Stimulated activated naive CD8-positive, alpha-beta T cell treated with anti-CD3 and anti-CD28 coated beads, Interleukin-15, amount 100 ng/mL, for 72 hours (primary cell): ENCODE data around the gene ZNRF3.
A peak's percentile ranks its signal among the peaks of the same experiment; 100 is the strongest.
"Not testable (repeated sequence)": the region's sequence is repeated elsewhere in the genome, so short reads cannot be mapped to it uniquely, and the experiment has no call there.

ENCODE experiments used
- ATAC-seq: fragments of 150-1000 bp; cut with Tn5 transposase; 2 replicates; pipeline ENCODE4 v1.10.0; 2021; ENCODE audit warnings: mild to moderate bottlenecking, moderate library complexity
- DNase-seq, 2 donors: peaks; one replicate each; pipeline ENCODE4 v3.0.0; 2021 to 2022
- H3K27ac Mint-ChIP-seq, 2 donors: one replicate each; pipeline ENCODE4 v1.8.0; 2022; ENCODE audit warnings: mild to moderate bottlenecking in 2 of 2, mixed read lengths in 2 of 2, moderate library complexity in 2 of 2
- H3K27me3 Mint-ChIP-seq: one replicate; pipeline ENCODE4 v1.8.0; 2022; ENCODE audit warnings: mixed read lengths
- H3K4me1 Mint-ChIP-seq: one replicate; pipeline ENCODE4 v1.8.0; 2022; ENCODE audit warnings: mild to moderate bottlenecking, mixed read lengths
- H3K4me3 Mint-ChIP-seq, 2 donors: one replicate each; pipeline ENCODE4 v1.8.0; 2022; ENCODE audit warnings: mild to moderate bottlenecking in 2 of 2, mixed read lengths in 2 of 2, moderate library complexity in 1 of 2
- H3K9me3 Mint-ChIP-seq, 2 donors: one replicate each; pipeline ENCODE4 v1.8.0; 2022; ENCODE audit warnings: mixed read lengths in 2 of 2

The ZNRF3 gene

GRCh38 chr22:28894807-28895206 is 11.4 kb downstream of the ZNRF3 start:
- no peak overlapping the region for H3K4me3 Mint-ChIP-seq
- peaks cover 15% of the 10 kb centered on the region for H3K27me3 Mint-ChIP-seq
- no peak for DNase-seq
- H3K27ac Mint-ChIP-seq, result no peak overlapping the region
- ATAC-seq, result no peak
- H3K9me3 Mint-ChIP-seq, result no peaks in the 10 kb centered on the region
- peaks cover 28% of the 10 kb centered on the region for H3K4me1 Mint-ChIP-seq

- DNase-seq (no peak), ATAC-seq (no peak)
- Mint-ChIP-seq H3K4me1 (peaks cover 30% of the 10 kb centered on the region), H3K27me3 (peaks cover 19% of the 10 kb centered on the region), H3K9me3 (no peaks in the 10 kb centered on the region), H3K4me3 (no peak overlapping the region), H3K27ac (no peak overlapping the region)
Observed at GRCh38 chr22:28896611-28897010, 13.2 kb downstream of the ZNRF3 start.

- Mint-ChIP-seq H3K4me3 (no peak overlapping the region), H3K4me1 (peaks cover 19% of the 10 kb centered on the region), H3K9me3 (no peaks in the 10 kb centered on the region), H3K27me3 (peaks cover 17% of the 10 kb centered on the region), H3K27ac (no peak overlapping the region)
- ATAC-seq (no peak), DNase-seq (no peak)
Observed at GRCh38 chr22:28898233-28898629, 14.9 kb downstream of the ZNRF3 start.

- peak; percentile 93 for ATAC-seq
- Mint-ChIP-seq H3K4me1 (peaks cover 19% of the 10 kb centered on the region), H3K27ac (no peak overlapping the region), H3K27me3 (peaks cover 28% of the 10 kb centered on the region), H3K9me3 (no peaks in the 10 kb centered on the region), H3K4me3 (peak overlapping the region; percentile 13 to 35)
- peak in 1 of 2 donors; percentile 52 for DNase-seq
Observed at GRCh38 chr22:28899199-28899853, 16.0 kb downstream of the ZNRF3 start.

- H3K4me3 Mint-ChIP-seq, result no peak overlapping the region
- H3K4me1 Mint-ChIP-seq, result peaks cover 19% of the 10 kb centered on the region
- peaks cover 39% of the 10 kb centered on the region for H3K27me3 Mint-ChIP-seq
- no peak overlapping the region for H3K27ac Mint-ChIP-seq
- DNase-seq, result no peak
- no peak for ATAC-seq
- H3K9me3 Mint-ChIP-seq, result no peaks in the 10 kb centered on the region
Observed at GRCh38 chr22:28900379-28900925, 17.1 kb downstream of the ZNRF3 start.

- DNase-seq (no peak), ATAC-seq (no peak)
- H3K9me3 Mint-ChIP-seq, result no peaks in the 10 kb centered on the region
- H3K27ac Mint-ChIP-seq, result no peak overlapping the region
- peaks cover 34% of the 10 kb centered on the region for H3K4me1 Mint-ChIP-seq
- H3K4me3 Mint-ChIP-seq, result no peak overlapping the region
- H3K27me3 Mint-ChIP-seq, result peaks cover 47% of the 10 kb centered on the region
Observed at GRCh38 chr22:28902490-28902889, 19.1 kb downstream of the ZNRF3 start.

- peaks cover 47% of the 10 kb centered on the region for H3K27me3 Mint-ChIP-seq
- ATAC-seq (no peak), DNase-seq (no peak)
- H3K27ac Mint-ChIP-seq, result no peak overlapping the region
- no peak overlapping the region for H3K4me3 Mint-ChIP-seq
- no peaks in the 10 kb centered on the region for H3K9me3 Mint-ChIP-seq
- peaks cover 40% of the 10 kb centered on the region for H3K4me1 Mint-ChIP-seq
Observed at GRCh38 chr22:28903080-28903479, 19.7 kb downstream of the ZNRF3 start.

- no peak for DNase-seq
- H3K4me3 Mint-ChIP-seq, result no peak overlapping the region
- no peak for ATAC-seq
- H3K4me1 Mint-ChIP-seq, result peaks cover 44% of the 10 kb centered on the region
- H3K27me3 Mint-ChIP-seq, result peaks cover 47% of the 10 kb centered on the region
- no peak overlapping the region for H3K27ac Mint-ChIP-seq
- no peaks in the 10 kb centered on the region for H3K9me3 Mint-ChIP-seq
Observed at GRCh38 chr22:28903729-28904128, 20.4 kb downstream of the ZNRF3 start.

- no peak for DNase-seq
- Mint-ChIP-seq H3K27me3 (peaks cover 47% of the 10 kb centered on the region), H3K27ac (no peak overlapping the region)
Observed at GRCh38 chr22:28904211-28904896, 21.0 kb downstream of the ZNRF3 start.

GRCh38 chr22:28905256-28905832 is 22.0 kb downstream of the ZNRF3 start:
- peaks cover 45% of the 10 kb centered on the region for H3K27me3 Mint-ChIP-seq
- DNase-seq (no peak), ATAC-seq (no peak)
- H3K4me1 Mint-ChIP-seq, result peaks cover 43% of the 10 kb centered on the region
- no peaks in the 10 kb centered on the region for H3K9me3 Mint-ChIP-seq
- no peak overlapping the region for H3K27ac Mint-ChIP-seq
- H3K4me3 Mint-ChIP-seq, result no peak overlapping the region

More at GRCh38 chr22:28904211-28904896, 21.0 kb downstream of the ZNRF3 start:
- Mint-ChIP-seq H3K4me1 (peaks cover 44% of the 10 kb centered on the region), H3K9me3 (no peaks in the 10 kb centered on the region), H3K4me3 (no peak overlapping the region)
- no peak for ATAC-seq

- no peak overlapping the region for H3K27ac Mint-ChIP-seq
- no peak for ATAC-seq
- peaks cover 50% of the 10 kb centered on the region for H3K4me1 Mint-ChIP-seq
- no peak for DNase-seq
- no peaks in the 10 kb centered on the region for H3K9me3 Mint-ChIP-seq
- H3K4me3 Mint-ChIP-seq, result no peak overlapping the region
- H3K27me3 Mint-ChIP-seq, result peaks cover 49% of the 10 kb centered on the region
Observed at GRCh38 chr22:28906312-28906711, 22.9 kb downstream of the ZNRF3 start.

GRCh38 chr22:28907311-28908008 is 24.1 kb downstream of the ZNRF3 start:
- Mint-ChIP-seq H3K27ac (peak overlapping the region; percentile 42 to 63), H3K9me3 (no peaks in the 10 kb centered on the region), H3K27me3 (peaks cover 47% of the 10 kb centered on the region), H3K4me3 (peak overlapping the region; percentile 33 to 67), H3K4me1 (peaks cover 50% of the 10 kb centered on the region)
- peak; percentile 71 to 90 for DNase-seq
- ATAC-seq, result peak; percentile 97

GRCh38 chr22:28908810-28909209 is 25.4 kb downstream of the ZNRF3 start:
- Mint-ChIP-seq H3K4me3 (peak overlapping the region; percentile 33 to 60), H3K4me1 (peaks cover 50% of the 10 kb centered on the region), H3K27me3 (peaks cover 48% of the 10 kb centered on the region)
- not testable (repeated sequence) for DNase-seq, H3K9me3 Mint-ChIP-seq, ATAC-seq, H3K27ac Mint-ChIP-seq

- Mint-ChIP-seq H3K4me3 (peak overlapping the region; percentile 33 to 60), H3K9me3 (no peaks in the 10 kb centered on the region), H3K27me3 (peaks cover 48% of the 10 kb centered on the region), H3K27ac (peak overlapping the region in 1 of 2 donors; percentile 83), H3K4me1 (peaks cover 50% of the 10 kb centered on the region)
- ATAC-seq (peak; percentile 81), DNase-seq (peak; percentile 67 to 85)
Observed at GRCh38 chr22:28909375-28909774, 26.0 kb downstream of the ZNRF3 start.

- H3K9me3 Mint-ChIP-seq, result no peaks in the 10 kb centered on the region
- no peak for ATAC-seq
- peaks cover 50% of the 10 kb centered on the region for H3K4me1 Mint-ChIP-seq
- no peak overlapping the region for H3K4me3 Mint-ChIP-seq
- H3K27me3 Mint-ChIP-seq, result peaks cover 34% of the 10 kb centered on the region
- no peak overlapping the region for H3K27ac Mint-ChIP-seq
- DNase-seq, result no peak
Observed at GRCh38 chr22:28910569-28911303, 27.4 kb downstream of the ZNRF3 start.
